C4-2B (cell line): ENCODE results near the gene TMPRSS6.

Source experiments
- ZFX ChIP-seq: fragments of 450-650 bp; IDR thresholded peaks from 2 replicates; pipeline ENCODE4 v1.6.1; 2017
- TF ChIP-seq, protein P1 (sequence below): fragments of 450-650 bp; conservative IDR thresholded peaks from 2 replicates; pipeline ENCODE4 v1.5.1; 2017; ENCODE audit warnings: mild to moderate bottlenecking

DNA sequence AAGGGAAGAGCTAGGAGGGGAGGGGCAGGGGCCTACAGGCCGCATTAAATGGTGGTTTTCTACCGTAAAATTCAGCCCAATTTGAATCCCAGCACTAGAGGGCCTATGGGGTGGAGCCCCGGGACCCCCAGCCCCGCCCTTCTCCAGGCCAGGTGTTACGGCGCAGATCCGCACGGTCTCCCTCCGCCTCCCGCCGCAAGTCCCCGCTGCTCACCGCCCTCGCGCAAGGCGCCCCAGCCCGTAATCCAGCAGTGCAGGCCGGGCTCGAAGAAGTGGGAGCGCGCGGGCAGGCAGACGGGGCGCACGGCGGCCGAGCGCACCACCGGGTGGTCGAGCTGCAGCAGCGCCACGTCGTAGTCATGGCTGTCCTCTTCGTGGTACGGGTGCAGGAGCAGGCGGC, 40.7 kb downstream of the TMPRSS6 start:
- TF ChIP-seq, protein P1, sequence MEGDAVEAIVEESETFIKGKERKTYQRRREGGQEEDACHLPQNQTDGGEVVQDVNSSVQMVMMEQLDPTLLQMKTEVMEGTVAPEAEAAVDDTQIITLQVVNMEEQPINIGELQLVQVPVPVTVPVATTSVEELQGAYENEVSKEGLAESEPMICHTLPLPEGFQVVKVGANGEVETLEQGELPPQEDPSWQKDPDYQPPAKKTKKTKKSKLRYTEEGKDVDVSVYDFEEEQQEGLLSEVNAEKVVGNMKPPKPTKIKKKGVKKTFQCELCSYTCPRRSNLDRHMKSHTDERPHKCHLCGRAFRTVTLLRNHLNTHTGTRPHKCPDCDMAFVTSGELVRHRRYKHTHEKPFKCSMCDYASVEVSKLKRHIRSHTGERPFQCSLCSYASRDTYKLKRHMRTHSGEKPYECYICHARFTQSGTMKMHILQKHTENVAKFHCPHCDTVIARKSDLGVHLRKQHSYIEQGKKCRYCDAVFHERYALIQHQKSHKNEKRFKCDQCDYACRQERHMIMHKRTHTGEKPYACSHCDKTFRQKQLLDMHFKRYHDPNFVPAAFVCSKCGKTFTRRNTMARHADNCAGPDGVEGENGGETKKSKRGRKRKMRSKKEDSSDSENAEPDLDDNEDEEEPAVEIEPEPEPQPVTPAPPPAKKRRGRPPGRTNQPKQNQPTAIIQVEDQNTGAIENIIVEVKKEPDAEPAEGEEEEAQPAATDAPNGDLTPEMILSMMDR, result no peak
- TF ChIP-seq ZFX, result no peak
